Pons (tissue), 1 donor: Measurements from ENCODE around the gene VPS13D.

Experiments used
- DNase-seq: peaks from one replicate; pipeline ENCODE4 v3.0.0-alpha.2; 2016; ENCODE audit warnings: low spot score

The VPS13D gene

GRCh38 chr1:12232221-12232620, 2.4 kb downstream of the VPS13D start:
- DNase-seq, result no peak

DNA sequence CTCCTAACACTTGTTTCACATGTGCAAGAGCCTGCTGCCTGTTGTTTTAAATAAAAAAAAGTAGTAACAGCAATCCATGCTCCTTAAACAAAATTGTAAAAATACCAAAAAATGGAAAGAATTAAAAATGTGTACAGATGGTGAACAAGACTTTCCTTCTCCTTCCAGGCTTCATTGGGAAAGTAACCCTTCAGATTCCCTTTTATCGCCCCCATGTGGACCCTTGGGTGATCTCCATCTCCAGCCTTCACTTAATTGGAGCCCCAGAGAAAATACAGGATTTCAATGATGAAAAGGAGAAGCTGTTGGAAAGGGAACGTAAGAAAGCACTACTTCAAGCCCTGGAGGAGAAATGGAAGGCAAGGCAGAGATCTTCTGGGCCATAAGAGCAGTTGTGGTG, 14.2 kb downstream of the VPS13D start:
- DNase-seq, result no peak

DNA sequence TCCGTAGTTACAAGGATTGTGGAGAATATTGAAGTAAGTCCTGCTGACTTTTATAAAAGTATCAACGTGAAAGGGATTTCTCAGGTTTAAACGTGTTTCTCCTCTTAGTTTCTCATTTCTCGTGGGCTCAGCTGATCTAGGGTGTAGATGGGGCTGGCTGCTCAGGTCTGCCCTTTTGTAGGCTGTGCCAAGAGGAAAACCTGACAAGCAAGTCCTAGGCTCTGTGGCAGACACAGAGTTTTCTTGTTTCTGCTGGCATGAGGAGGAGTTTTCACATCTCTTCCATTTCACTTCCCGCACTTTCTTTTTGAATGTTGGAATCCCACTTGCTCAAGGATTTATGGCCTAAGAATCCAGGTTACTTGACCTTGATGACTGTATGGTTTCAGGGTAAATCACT, 14.8 kb downstream of the VPS13D start:
- no peak for DNase-seq

- DNase-seq, result no peak
Observed at GRCh38 chr1:12245116-12245515, 15.3 kb downstream of the VPS13D start.

DNA sequence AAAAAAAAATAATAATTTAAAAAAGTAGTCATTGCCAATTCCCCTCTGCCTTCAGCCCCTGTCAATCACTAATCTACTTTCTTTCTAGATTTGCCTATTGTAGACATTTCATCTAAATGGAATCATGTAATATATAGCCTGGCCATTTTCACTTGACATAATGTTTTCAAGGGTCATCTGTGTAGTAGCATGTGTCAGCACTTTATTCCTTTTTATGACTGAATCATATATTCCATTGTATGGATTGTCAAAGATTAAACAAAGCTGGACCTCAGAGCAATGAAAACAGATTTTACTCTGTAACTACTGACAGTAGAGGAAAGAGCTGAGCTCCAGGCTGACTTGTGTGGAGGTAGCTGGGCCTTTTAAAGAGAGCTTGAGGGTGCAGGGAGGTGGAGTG, 15.9 kb downstream of the VPS13D start:
- no peak for DNase-seq

DNA sequence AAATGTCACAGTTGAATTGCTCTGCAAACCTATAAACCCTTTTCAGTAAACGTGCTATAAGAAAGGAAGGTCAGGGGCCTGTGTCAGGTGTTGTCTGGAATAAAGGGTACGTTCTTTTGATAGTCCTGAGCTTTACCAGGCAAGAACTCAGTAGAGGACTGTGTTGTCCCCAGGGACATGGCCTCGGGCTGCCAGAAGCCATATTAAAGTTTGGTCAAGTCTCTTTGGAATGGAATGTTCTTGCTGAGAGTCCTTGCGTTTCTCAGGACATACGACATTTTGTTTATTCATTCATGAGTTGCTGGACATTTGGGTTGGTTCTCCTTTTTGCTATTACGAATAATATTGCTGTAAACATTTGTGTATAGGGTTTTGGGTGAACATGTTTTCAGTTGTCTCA, 16.8 kb downstream of the VPS13D start:
- DNase-seq, result no peak

GRCh38 chr1:12249181-12249580, 19.4 kb downstream of the VPS13D start:
- no peak for DNase-seq

- no peak for DNase-seq
Observed at GRCh38 chr1:12249748-12250147, 19.9 kb downstream of the VPS13D start.

DNA sequence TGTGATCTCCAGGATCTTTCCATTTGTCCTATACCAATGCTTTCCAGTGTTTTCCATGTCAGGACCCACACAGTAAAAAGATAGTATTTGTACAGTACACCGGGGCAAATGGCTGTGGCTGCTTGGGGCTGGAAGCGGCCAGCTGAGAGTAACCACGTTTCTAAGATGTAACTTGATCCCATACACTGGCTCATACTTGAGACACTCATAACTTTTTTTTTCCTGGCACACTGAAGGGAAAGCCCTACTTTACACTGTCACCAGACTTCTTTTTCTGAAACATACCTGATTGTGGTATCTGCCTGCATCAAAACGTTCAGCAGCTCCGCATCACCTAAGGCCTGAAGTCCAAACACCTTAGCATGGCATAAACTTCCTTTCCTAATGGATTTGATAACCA, 21.6 kb downstream of the VPS13D start:
- no peak for DNase-seq

- DNase-seq, result no peak
Observed at GRCh38 chr1:12255913-12256312, 26.1 kb downstream of the VPS13D start.

GRCh38 chr1:12258272-12258671, 28.4 kb downstream of the VPS13D start:
- DNase-seq, result no peak

DNA sequence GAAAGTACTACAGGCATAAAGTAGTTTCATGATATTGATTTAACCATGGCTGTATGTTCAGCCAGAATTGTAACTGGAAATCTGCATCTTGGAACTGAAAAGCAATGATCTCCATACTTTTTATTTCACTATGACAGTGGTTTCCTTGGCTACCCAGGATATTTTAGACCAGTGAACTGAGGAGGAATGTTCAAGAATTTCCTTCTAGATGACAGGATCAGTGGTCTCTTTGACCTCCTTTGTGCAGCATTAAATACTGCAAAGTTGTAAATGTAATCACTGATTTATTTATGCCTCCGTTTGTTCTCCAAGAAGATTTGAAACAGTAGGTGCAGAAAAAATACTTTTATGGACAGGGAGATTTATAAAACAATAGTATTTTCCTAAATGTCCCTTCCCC, 39.5 kb downstream of the VPS13D start:
- DNase-seq, result no peak

GRCh38 chr1:12271033-12271432, 41.2 kb downstream of the VPS13D start:
- DNase-seq, result no peak

DNA sequence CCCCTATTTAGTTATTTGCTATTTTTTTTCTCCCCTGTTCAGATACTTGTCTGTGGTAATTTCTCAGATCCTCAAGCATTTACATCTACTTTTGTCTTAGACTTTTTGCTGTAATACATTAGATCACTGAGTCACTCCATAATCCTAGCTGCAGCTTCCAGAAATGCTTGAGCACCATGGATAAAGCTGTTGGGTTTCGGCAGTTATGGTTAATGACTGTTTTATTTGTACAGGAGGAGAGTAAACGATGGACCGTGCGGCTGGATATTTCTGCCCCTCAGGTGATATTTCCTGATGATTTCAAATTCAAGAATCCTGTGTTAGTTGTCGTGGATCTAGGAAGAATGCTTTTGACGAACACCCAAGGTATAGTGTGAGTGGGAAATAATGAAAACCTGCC, 42.9 kb downstream of the VPS13D start:
- DNase-seq, result no peak

DNA sequence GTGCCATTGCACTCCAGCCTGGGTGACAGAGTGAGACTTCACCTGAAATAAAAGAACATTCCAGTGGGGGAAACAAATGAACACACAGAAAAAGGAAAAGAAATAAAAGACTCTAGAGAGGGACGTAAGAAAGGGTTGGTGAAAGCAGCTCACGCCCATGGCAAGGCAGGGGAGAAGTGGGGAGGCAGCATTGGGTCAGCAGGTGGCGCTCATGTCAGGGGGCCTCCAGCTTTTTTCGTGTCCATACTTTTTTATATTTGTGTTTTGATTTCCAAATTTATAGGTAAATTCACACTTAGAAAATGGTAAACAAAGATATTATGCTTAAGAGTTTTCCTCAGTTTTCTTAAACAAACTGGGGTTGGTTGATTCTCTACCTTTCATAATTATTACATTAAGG, 45.5 kb downstream of the VPS13D start:
- DNase-seq, result no peak

- no peak for DNase-seq
Observed at GRCh38 chr1:12276225-12276624, 46.4 kb downstream of the VPS13D start.

DNA sequence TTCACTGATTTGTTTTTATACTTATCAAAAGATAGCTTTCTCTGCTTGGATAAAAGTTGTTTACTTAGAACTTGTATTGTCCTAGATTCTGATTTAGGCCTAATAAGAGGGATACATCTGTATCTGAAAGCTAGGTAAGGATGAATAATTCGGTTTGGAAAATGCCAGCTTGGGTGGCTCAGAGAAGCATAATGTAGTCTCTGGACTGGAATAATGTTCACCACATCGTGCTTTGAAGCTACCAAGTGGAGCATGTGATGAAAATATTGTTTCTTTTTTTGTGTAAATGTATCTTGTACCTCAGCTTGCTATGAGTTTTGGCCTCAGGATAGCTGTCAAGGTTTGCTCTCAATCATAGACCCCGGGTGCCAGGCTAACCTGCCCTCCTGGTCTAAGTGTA, 49.2 kb downstream of the VPS13D start:
- no peak for DNase-seq

GRCh38 chr1:12279728-12280464, 50.1 kb downstream of the VPS13D start:
- no peak for DNase-seq

GRCh38 chr1:12282142-12282541, 52.3 kb downstream of the VPS13D start:
- no peak for DNase-seq

DNA sequence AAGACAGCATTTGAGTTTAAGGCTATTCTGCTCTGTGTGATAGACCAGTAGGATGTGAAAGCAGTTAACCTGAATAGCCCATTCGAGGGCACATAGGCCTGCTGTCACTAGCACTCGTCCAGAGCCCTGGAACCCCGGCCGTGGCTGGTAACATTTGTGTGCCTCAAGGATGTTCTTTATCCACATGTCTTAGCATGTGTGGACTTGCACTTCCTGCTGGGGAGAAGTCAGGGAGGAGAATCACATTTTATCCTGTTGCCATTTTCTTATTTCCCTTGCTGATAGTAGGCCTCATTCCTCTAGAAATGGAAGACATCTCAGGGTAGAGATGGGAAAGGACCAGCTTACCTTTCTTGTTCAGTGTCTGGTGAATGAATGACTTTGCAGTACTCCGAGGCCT, 54.7 kb downstream of the VPS13D start:
- no peak for DNase-seq

GRCh38 chr1:12285496-12286143, 55.8 kb downstream of the VPS13D start:
- DNase-seq, result no peak

- DNase-seq, result no peak
Observed at GRCh38 chr1:12287869-12288268, 58.0 kb downstream of the VPS13D start.

GRCh38 chr1:12290828-12291227, 61.0 kb downstream of the VPS13D start:
- DNase-seq, result no peak

DNA sequence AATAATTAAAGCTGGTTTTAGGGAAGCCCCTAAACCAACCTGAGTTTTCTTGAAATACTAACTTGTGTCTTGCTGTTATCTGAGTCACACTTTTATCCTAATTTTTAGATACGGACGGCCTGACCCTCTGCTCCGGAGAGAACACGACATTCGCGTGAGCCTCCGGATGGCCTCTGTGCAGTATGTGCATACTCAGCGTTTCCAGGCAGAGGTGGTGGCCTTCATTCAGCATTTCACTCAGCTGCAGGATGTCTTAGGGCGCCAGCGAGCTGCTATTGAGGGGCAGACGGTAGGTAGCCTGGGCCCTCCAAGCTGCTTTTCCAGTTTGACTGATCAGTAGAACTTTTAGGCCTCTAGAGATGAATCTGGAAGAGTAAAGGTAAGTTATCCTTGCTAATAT, 63.6 kb downstream of the VPS13D start:
- DNase-seq, result no peak
